ENCODE measurements around the gene RGL1. TPM values are rescaled to one million over a fixed set of nuclear protein-coding genes. Genes with fewer than 3 reads are reported as not detected.

Gene RGL1
- total RNA-seq, 1 donor from 2014 or later = 3.2 TPM

- Histone ChIP-seq H3K27me3 (ENCODE audit: control insufficient read depth, insufficient read depth, low read length) (no peaks in the 10 kb centered on the region), H3K36me3 (ENCODE audit: control insufficient read depth, insufficient read depth, low read length) (no peaks in the 10 kb centered on the region), H3K4me3 (ENCODE audit: low read depth, low read length) (no peak overlapping the region)
- no peak for DNase-seq (ENCODE audit: low read depth)
- TF ChIP-seq CTCF (IDR thresholded peaks at IDR 0.05; ENCODE audit: insufficient read depth, low read length, poor library complexity, severe bottlenecking) = no peak
These were observed 75.0 kb downstream of the RGL1 start for GRCh38 chr1:183879966-183880365.

- H3K36me3 ChIP-seq (ENCODE audit: control insufficient read depth, insufficient read depth, low read length) = no peaks in the 10 kb centered on the region
These were observed 75.8 kb downstream of the RGL1 start for GRCh38 chr1:183880531-183881243.

GRCh38 chr1:183881387-183882131 lies 76.6 kb downstream of the RGL1 start:
- H3K4me3 ChIP-seq (ENCODE audit: low read depth, low read length) = no peak overlapping the region
- H3K27me3 ChIP-seq (ENCODE audit: control insufficient read depth, insufficient read depth, low read length) = no peaks in the 10 kb centered on the region
- DNase-seq (ENCODE audit: low read depth) = peak; percentile 67
- TF ChIP-seq CTCF (IDR thresholded peaks at IDR 0.05; ENCODE audit: insufficient read depth, low read length, poor library complexity, severe bottlenecking) = no peak
- H3K36me3 ChIP-seq (ENCODE audit: control insufficient read depth, insufficient read depth, low read length) = no peaks in the 10 kb centered on the region

More at GRCh38 chr1:183880531-183881243, 75.8 kb downstream of the RGL1 start:
- no peak for DNase-seq (ENCODE audit: low read depth)
- H3K27me3 ChIP-seq (ENCODE audit: control insufficient read depth, insufficient read depth, low read length) = no peaks in the 10 kb centered on the region
- H3K4me3 ChIP-seq (ENCODE audit: low read depth, low read length) = no peak overlapping the region
- no peak for TF ChIP-seq CTCF (IDR thresholded peaks at IDR 0.05; ENCODE audit: insufficient read depth, low read length, poor library complexity, severe bottlenecking)

- no peak overlapping the region for H3K4me3 ChIP-seq (ENCODE audit: low read depth, low read length)
- DNase-seq (ENCODE audit: low read depth) = no peak
- no peaks in the 10 kb centered on the region for H3K36me3 ChIP-seq (ENCODE audit: control insufficient read depth, insufficient read depth, low read length)
- H3K27me3 ChIP-seq (ENCODE audit: control insufficient read depth, insufficient read depth, low read length) = no peaks in the 10 kb centered on the region
- no peak for TF ChIP-seq CTCF (IDR thresholded peaks at IDR 0.05; ENCODE audit: insufficient read depth, low read length, poor library complexity, severe bottlenecking)
These were observed 77.6 kb downstream of the RGL1 start for GRCh38 chr1:183882335-183883167.

- Histone ChIP-seq H3K4me3 (ENCODE audit: low read depth, low read length) (no peak overlapping the region), H3K27me3 (ENCODE audit: control insufficient read depth, insufficient read depth, low read length) (no peaks in the 10 kb centered on the region), H3K36me3 (ENCODE audit: control insufficient read depth, insufficient read depth, low read length) (no peaks in the 10 kb centered on the region)
- TF ChIP-seq CTCF (IDR thresholded peaks at IDR 0.05; ENCODE audit: insufficient read depth, low read length, poor library complexity, severe bottlenecking) = no peak
- DNase-seq (ENCODE audit: low read depth) = no peak
These were observed 78.7 kb downstream of the RGL1 start for GRCh38 chr1:183883623-183884022.
